RWPE2 (cell line): ENCODE results near the gene PNMA6E.

Experiments used
- ATAC-seq: fragments of 200-7000 bp; cut with Tn5 transposase; 3 replicates; pipeline ENCODE4 v1.9.1; 2021; ENCODE audit warnings: low read depth
- DNase-seq: peaks from one replicate; pipeline ENCODE4 v3.0.0-alpha.2; 2020; ENCODE audit warnings: low spot score
- H3K27ac ChIP-seq: fragments of 450-650 bp; 2 replicates; pipeline ENCODE4 v1.5.1; 2017; ENCODE audit warnings: mild to moderate bottlenecking; ENCODE audit not compliant: poor library complexity, severe bottlenecking
- H3K27me3 ChIP-seq: fragments of 250-450 bp; sonication (Bioruptor Pico); 2 replicates; pipeline ENCODE4 v1.5.1; 2021; ENCODE audit warnings: mild to moderate bottlenecking, moderate library complexity; ENCODE audit not compliant: insufficient read depth, poor library complexity, severe bottlenecking
- H3K36me3 ChIP-seq: fragments of 250-450 bp; sonication (Bioruptor Pico); 2 replicates; pipeline ENCODE4 v1.5.1; 2020; ENCODE audit warnings: low read depth, mild to moderate bottlenecking, moderate library complexity
- H3K4me1 ChIP-seq: fragments of 250-450 bp; sonication (Bioruptor Pico); 2 replicates; pipeline ENCODE4 v1.5.1; 2021; ENCODE audit warnings: mild to moderate bottlenecking, moderate library complexity; ENCODE audit not compliant: insufficient read depth, poor library complexity, severe bottlenecking
- H3K4me3 ChIP-seq: fragments of 250-450 bp; sonication (Bioruptor Pico); 2 replicates; pipeline ENCODE4 v1.5.1; 2021; ENCODE audit warnings: mild to moderate bottlenecking, moderate library complexity; ENCODE audit not compliant: severe bottlenecking
- H3K9me3 ChIP-seq: fragments of 250-450 bp; sonication (Bioruptor Pico); 2 replicates; pipeline ENCODE4 v1.5.1; 2021; ENCODE audit warnings: mild to moderate bottlenecking, moderate library complexity; ENCODE audit not compliant: severe bottlenecking
- CTCF ChIP-seq: fragments of 450-650 bp; IDR thresholded peaks from one replicate; pipeline ENCODE4 v1.5.1; 2017; ENCODE audit warnings: mild to moderate bottlenecking, moderate library complexity; ENCODE audit not compliant: poor library complexity, severe bottlenecking

Gene PNMA6E

GRCh38 chrX:153412746-153413720 lies 11.9 kb upstream of the PNMA6E start:
- no peaks in the 10 kb centered on the region for H3K9me3 ChIP-seq
- no peak overlapping the region for H3K27ac ChIP-seq
- no peaks in the 10 kb centered on the region for H3K36me3 ChIP-seq
- no peaks in the 10 kb centered on the region for H3K27me3 ChIP-seq
- no peak for TF ChIP-seq CTCF
- H3K4me1 ChIP-seq = no peaks in the 10 kb centered on the region
- no peak overlapping the region for H3K4me3 ChIP-seq
- DNase-seq = no peak
- ATAC-seq = no peak

GRCh38 chrX:153411988-153412574 lies 10.9 kb upstream of the PNMA6E start:
- TF ChIP-seq CTCF = no peak
- Histone ChIP-seq H3K27me3 (no peaks in the 10 kb centered on the region), H3K4me1 (no peaks in the 10 kb centered on the region), H3K36me3 (no peaks in the 10 kb centered on the region), H3K27ac (no peak overlapping the region), H3K9me3 (no peaks in the 10 kb centered on the region), H3K4me3 (peak overlapping the region; percentile 37)
- ATAC-seq (peak; percentile 48; the same call in 2 of the 3 replicates), DNase-seq (no peak)

- DNase-seq (no peak), ATAC-seq (peak; percentile 48)
- Histone ChIP-seq H3K4me1 (no peaks in the 10 kb centered on the region), H3K27ac (no peak within 1 kb of the TSS), H3K9me3 (no peaks in the 10 kb centered on the region), H3K36me3 (no peaks in the 10 kb centered on the region), H3K4me3 (peak within 1 kb of the TSS; percentile 37), H3K27me3 (no peaks in the 10 kb centered on the region)
- TF ChIP-seq CTCF = no peak
Observed at GRCh38 chrX:153411255-153411987, 10.3 kb upstream of the PNMA6E start, which contains the start of gene ZFP92. Gene ZFP92 (plus strand): TSS chrX:153411472. CDS start chrX:153418323, 6,851 bp downstream.

GRCh38 chrX:153410888-153411254 lies 9.7 kb upstream of the PNMA6E start:
- no peaks in the 10 kb centered on the region for H3K4me1 ChIP-seq
- no peaks in the 10 kb centered on the region for H3K36me3 ChIP-seq
- TF ChIP-seq CTCF = no peak
- H3K4me3 ChIP-seq = peak overlapping the region; percentile 37
- ATAC-seq = no peak
- DNase-seq = no peak
- no peaks in the 10 kb centered on the region for H3K27me3 ChIP-seq
- H3K9me3 ChIP-seq = no peaks in the 10 kb centered on the region
- no peak overlapping the region for H3K27ac ChIP-seq
